ENCODE data around the gene SCN1B.
"Not testable (repeated sequence)": the region's sequence is repeated elsewhere in the genome, so short reads cannot be mapped to it uniquely, and the experiment has no call there.

Gene SCN1B

GRCh38 chr19:35039881-35040825 is 9.9 kb downstream of the SCN1B start:
- no peak for DNase-seq

- DNase-seq: no peak
Observed at GRCh38 chr19:35040826-35041547, 10.7 kb downstream of the SCN1B start.

GRCh38 chr19:35041548-35042055 is 11.3 kb downstream of the SCN1B start, which contains the start of gene HPN:
TSS of gene HPN (plus strand) at chr19:35041721. CDS start at chr19:35042507, 786 bp downstream.
- no peak for DNase-seq

GRCh38 chr19:35042056-35042730 is 11.9 kb downstream of the SCN1B start:
- DNase-seq: no peak

GRCh38 chr19:35042954-35043604 is 12.8 kb downstream of the SCN1B start:
- no peak for DNase-seq

GRCh38 chr19:35043906-35044305 is 13.6 kb downstream of the SCN1B start:
- DNase-seq: no peak

- DNase-seq: peak; percentile 96
Observed at GRCh38 chr19:35044317-35045117, 14.2 kb downstream of the SCN1B start.

- peak; percentile 91 for DNase-seq
Observed at GRCh38 chr19:35045667-35046300, 15.5 kb downstream of the SCN1B start.

GRCh38 chr19:35046461-35046860 is 16.2 kb downstream of the SCN1B start:
- no peak for DNase-seq

- DNase-seq: no peak
Observed at GRCh38 chr19:35048911-35049411, 18.7 kb downstream of the SCN1B start.

- DNase-seq: no peak
Observed at GRCh38 chr19:35049456-35049855, 19.2 kb downstream of the SCN1B start.

- not testable (repeated sequence) for DNase-seq
Observed at GRCh38 chr19:35050662-35051061, 20.4 kb downstream of the SCN1B start.

GRCh38 chr19:35051268-35051667 is 21.0 kb downstream of the SCN1B start:
- not testable (repeated sequence) for DNase-seq

- DNase-seq: no peak
Observed at GRCh38 chr19:35051796-35052195, 21.5 kb downstream of the SCN1B start.

GRCh38 chr19:35052599-35053190 is 22.4 kb downstream of the SCN1B start:
- DNase-seq: no peak

- no peak for DNase-seq
Observed at GRCh38 chr19:35053667-35054293, 23.5 kb downstream of the SCN1B start.

- no peak for DNase-seq
Observed at GRCh38 chr19:35054626-35055025, 24.4 kb downstream of the SCN1B start.

GRCh38 chr19:35055715-35056179 is 25.5 kb downstream of the SCN1B start:
- no peak for DNase-seq

- DNase-seq: no peak
Observed at GRCh38 chr19:35056513-35057063, 26.3 kb downstream of the SCN1B start.

Data from 8988T (cell line).